Activated CD4-positive, alpha-beta T cell treated with anti-CD3 and anti-CD28 coated beads for 1 hour (primary cell): ENCODE measurements around the gene MYBPC1.
"Not testable (repeated sequence)": the region's sequence is repeated elsewhere in the genome, so short reads cannot be mapped to it uniquely, and the experiment has no call there.

Experiments
- DNase-seq: peaks from one replicate; pipeline ENCODE4 v3.0.0-alpha.2; 2020

MYBPC1 gene

GRCh38 chr12:101655393-101655792 is 60.6 kb downstream of the MYBPC1 start:
- DNase-seq: no peak

GRCh38 chr12:101660662-101661061 is 65.9 kb downstream of the MYBPC1 start:
- DNase-seq: not testable (repeated sequence)

- no peak for DNase-seq
Observed at GRCh38 chr12:101663298-101663697, 68.5 kb downstream of the MYBPC1 start.

- DNase-seq: no peak
Observed at GRCh38 chr12:101664992-101665391, 70.2 kb downstream of the MYBPC1 start.

- DNase-seq: no peak
Observed at GRCh38 chr12:101666052-101666728, 71.4 kb downstream of the MYBPC1 start.

- no peak for DNase-seq
Observed at GRCh38 chr12:101667591-101667990, 72.8 kb downstream of the MYBPC1 start.

- no peak for DNase-seq
Observed at GRCh38 chr12:101670007-101670671, 75.4 kb downstream of the MYBPC1 start.

GRCh38 chr12:101671157-101671791 is 76.5 kb downstream of the MYBPC1 start:
- no peak for DNase-seq

GRCh38 chr12:101671833-101672232 is 77.1 kb downstream of the MYBPC1 start:
- no peak for DNase-seq

- no peak for DNase-seq
Observed at GRCh38 chr12:101675555-101675954, 80.8 kb downstream of the MYBPC1 start.

- not testable (repeated sequence) for DNase-seq
Observed at GRCh38 chr12:101676497-101676896, 81.7 kb downstream of the MYBPC1 start.

- DNase-seq: no peak
Observed at GRCh38 chr12:101678081-101678480, 83.3 kb downstream of the MYBPC1 start.

- no peak for DNase-seq
Observed at GRCh38 chr12:101680240-101680639, 85.5 kb downstream of the MYBPC1 start.

GRCh38 chr12:101680647-101681046 is 85.9 kb downstream of the MYBPC1 start:
- no peak for DNase-seq

GRCh38 chr12:101681627-101682026 is 86.9 kb downstream of the MYBPC1 start:
- DNase-seq: not testable (repeated sequence)

GRCh38 chr12:101685092-101685491 is 90.3 kb downstream of the MYBPC1 start:
- no peak for DNase-seq

GRCh38 chr12:101686176-101686575 is 91.4 kb downstream of the MYBPC1 start:
- no peak for DNase-seq

- no peak for DNase-seq
Observed at GRCh38 chr12:101690544-101691098, 95.8 kb downstream of the MYBPC1 start.

- DNase-seq: no peak
Observed at GRCh38 chr12:101691503-101692096, 96.8 kb downstream of the MYBPC1 start.

- no peak for DNase-seq
Observed at GRCh38 chr12:101694297-101694848, 99.6 kb downstream of the MYBPC1 start.

- no peak for DNase-seq
Observed at GRCh38 chr12:101694986-101695385, 100.2 kb downstream of the MYBPC1 start.

GRCh38 chr12:101695706-101696105 is 100.9 kb downstream of the MYBPC1 start:
- no peak for DNase-seq
